ENCODE measurements around the gene ASAP2.

Gene ASAP2

GRCh38 chr2:9208875-9209274 is 2.3 kb downstream of the ASAP2 start:
- TF ChIP-seq CTCF (IDR thresholded peaks at IDR 0.05; ENCODE audit: insufficient read depth, low read length) (no peak), GABPA (IDR thresholded peaks at IDR 0.05; ENCODE audit: low read depth) (no peak), POLR2AphosphoS5 (IDR thresholded peaks at IDR 0.05; ENCODE audit: low read depth) (no peak), SPI1 (IDR thresholded peaks at IDR 0.05; ENCODE audit: borderline replicate concordance, low read depth) (no peak), REST (IDR thresholded peaks at IDR 0.05; ENCODE audit: insufficient replicate concordance, low read depth) (no peak)
- Histone ChIP-seq H3K27ac (replicated peaks) (no peak overlapping the region), H3K27me3 (ENCODE audit: insufficient read depth, poor library complexity, severe bottlenecking) (peaks cover 31% of the 10 kb centered on the region), H3K4me3 (replicated peaks; ENCODE audit: insufficient read depth, low read length) (no peak overlapping the region)
- DNase-seq (ENCODE audit: low read depth in 1 of 2, low spot score in 1 of 2), result no peak

- no peak overlapping the region for H3K4me3 ChIP-seq (replicated peaks; ENCODE audit: insufficient read depth, low read length)
- DNase-seq (ENCODE audit: low read depth in 1 of 2, low spot score in 1 of 2), result no peak
- TF ChIP-seq POLR2AphosphoS5 (IDR thresholded peaks at IDR 0.05; ENCODE audit: low read depth), result no peak
- TF ChIP-seq REST (IDR thresholded peaks at IDR 0.05; ENCODE audit: insufficient replicate concordance, low read depth), result no peak
- TF ChIP-seq SPI1 (IDR thresholded peaks at IDR 0.05; ENCODE audit: borderline replicate concordance, low read depth), result no peak
- TF ChIP-seq GABPA (IDR thresholded peaks at IDR 0.05; ENCODE audit: low read depth), result no peak
- no peak for TF ChIP-seq CTCF (IDR thresholded peaks at IDR 0.05; ENCODE audit: insufficient read depth, low read length)
- H3K27me3 ChIP-seq (ENCODE audit: insufficient read depth, poor library complexity, severe bottlenecking), result peaks cover 31% of the 10 kb centered on the region
- no peak overlapping the region for H3K27ac ChIP-seq (replicated peaks)
Measured at GRCh38 chr2:9210030-9210429, 3.4 kb downstream of the ASAP2 start.

- no peak for DNase-seq (ENCODE audit: low read depth in 1 of 2, low spot score in 1 of 2)
- no peak for TF ChIP-seq REST (IDR thresholded peaks at IDR 0.05; ENCODE audit: insufficient replicate concordance, low read depth)
- TF ChIP-seq CTCF (IDR thresholded peaks at IDR 0.05; ENCODE audit: insufficient read depth, low read length), result no peak
- no peak for TF ChIP-seq SPI1 (IDR thresholded peaks at IDR 0.05; ENCODE audit: borderline replicate concordance, low read depth)
- TF ChIP-seq POLR2AphosphoS5 (IDR thresholded peaks at IDR 0.05; ENCODE audit: low read depth), result no peak
- TF ChIP-seq GABPA (IDR thresholded peaks at IDR 0.05; ENCODE audit: low read depth), result no peak
- no peak overlapping the region for H3K27ac ChIP-seq (replicated peaks)
- H3K27me3 ChIP-seq (ENCODE audit: insufficient read depth, poor library complexity, severe bottlenecking), result peaks cover 25% of the 10 kb centered on the region
- H3K4me3 ChIP-seq (replicated peaks; ENCODE audit: insufficient read depth, low read length), result no peak overlapping the region
Measured at GRCh38 chr2:9211496-9211895, 4.9 kb downstream of the ASAP2 start.
